Effector memory CD8-positive, alpha-beta T cell (primary cell): ENCODE results near the gene SPOCK3.
"Not testable (repeated sequence)": the region's sequence is repeated elsewhere in the genome, so short reads cannot be mapped to it uniquely, and the experiment has no call there.

ENCODE experiments used
- ATAC-seq: fragments of 150-1000 bp; cut with Tn5 transposase; replicated peaks from 2 replicates; pipeline ENCODE4 v1.10.0; 2021; ENCODE audit warnings: mild to moderate bottlenecking, moderate library complexity
- DNase-seq, 3 experiments: peaks; one replicate each; pipeline ENCODE4 v3.0.0; 2021
- H3K27ac Mint-ChIP-seq, 2 donors: one replicate each; pipeline ENCODE4 v1.8.0; 2022; ENCODE audit warnings: mild to moderate bottlenecking in 2 of 2, mixed read lengths in 2 of 2, moderate library complexity in 2 of 2
- H3K27me3 Mint-ChIP-seq, 2 donors: one replicate each; pipeline ENCODE4 v1.8.0; 2022; ENCODE audit warnings: mixed read lengths in 2 of 2
- H3K36me3 Mint-ChIP-seq: one replicate; pipeline ENCODE4 v1.8.0; 2022; ENCODE audit warnings: mild to moderate bottlenecking, moderate library complexity, mixed read lengths; ENCODE audit not compliant: insufficient read depth
- H3K4me1 Mint-ChIP-seq, 2 donors: one replicate each; pipeline ENCODE4 v1.8.0; 2022; ENCODE audit warnings: low read depth in 2 of 2, mixed read lengths in 2 of 2
- H3K4me3 Mint-ChIP-seq, 2 donors: one replicate each; pipeline ENCODE4 v1.8.0; 2022; ENCODE audit warnings: mild to moderate bottlenecking in 2 of 2, mixed read lengths in 2 of 2, moderate library complexity in 2 of 2
- H3K9me3 Mint-ChIP-seq, 2 donors: one replicate each; pipeline ENCODE4 v1.8.0; 2022; ENCODE audit warnings: mixed read lengths in 2 of 2

SPOCK3 gene

GRCh38 chr4:167000141-167000852 is 234.0 kb downstream of the SPOCK3 start:
- Mint-ChIP-seq H3K4me1 (no peaks in the 10 kb centered on the region), H3K27me3 (no peaks in the 10 kb centered on the region), H3K9me3 (peaks cover 12 to 14% of the 10 kb centered on the region in 2 donors), H3K27ac (no peak overlapping the region), H3K36me3 (peaks cover 3% of the 10 kb centered on the region), H3K4me3 (no peak overlapping the region)
- no peak for DNase-seq
- no peak for ATAC-seq

- no peak overlapping the region for H3K4me3 Mint-ChIP-seq
Observed at GRCh38 chr4:166996216-166996615, 238.1 kb downstream of the SPOCK3 start.

GRCh38 chr4:166994686-166995085 is 239.6 kb downstream of the SPOCK3 start:
- H3K27me3 Mint-ChIP-seq, result no peaks in the 10 kb centered on the region
- peaks cover 0 to 5% of the 10 kb centered on the region in 2 donors for H3K9me3 Mint-ChIP-seq
- H3K27ac Mint-ChIP-seq, result no peak overlapping the region
- no peak for DNase-seq
- no peak for ATAC-seq
- no peaks in the 10 kb centered on the region for H3K4me1 Mint-ChIP-seq
- no peaks in the 10 kb centered on the region for H3K36me3 Mint-ChIP-seq
- H3K4me3 Mint-ChIP-seq, result no peak overlapping the region

More at GRCh38 chr4:166996216-166996615, 238.1 kb downstream of the SPOCK3 start:
- ATAC-seq (no peak), DNase-seq (no peak)
- Mint-ChIP-seq H3K9me3 (peaks cover 0 to 7% of the 10 kb centered on the region in 2 donors), H3K27me3 (no peaks in the 10 kb centered on the region), H3K27ac (no peak overlapping the region), H3K4me1 (no peaks in the 10 kb centered on the region), H3K36me3 (no peaks in the 10 kb centered on the region)

- Mint-ChIP-seq H3K27ac (no peak overlapping the region), H3K4me3 (no peak overlapping the region), H3K9me3 (peaks cover 0 to 9% of the 10 kb centered on the region in 2 donors), H3K36me3 (no peaks in the 10 kb centered on the region), H3K27me3 (no peaks in the 10 kb centered on the region), H3K4me1 (no peaks in the 10 kb centered on the region)
- no peak for DNase-seq
- no peak for ATAC-seq
Observed at GRCh38 chr4:166991006-166991561, 243.2 kb downstream of the SPOCK3 start.

- DNase-seq (no peak), ATAC-seq (no peak)
- no peaks in the 10 kb centered on the region for H3K36me3 Mint-ChIP-seq
- H3K4me3 Mint-ChIP-seq, result no peak overlapping the region
- peaks cover 0 to 9% of the 10 kb centered on the region in 2 donors for H3K9me3 Mint-ChIP-seq
- H3K27me3 Mint-ChIP-seq, result no peaks in the 10 kb centered on the region
- H3K4me1 Mint-ChIP-seq, result no peaks in the 10 kb centered on the region
- no peak overlapping the region for H3K27ac Mint-ChIP-seq
Observed at GRCh38 chr4:166989886-166990285, 244.4 kb downstream of the SPOCK3 start.

- H3K36me3 Mint-ChIP-seq, result no peaks in the 10 kb centered on the region
- ATAC-seq, result no peak
- H3K27me3 Mint-ChIP-seq, result no peaks in the 10 kb centered on the region
- DNase-seq, result no peak
- H3K27ac Mint-ChIP-seq, result no peak overlapping the region
- no peaks in the 10 kb centered on the region for H3K4me1 Mint-ChIP-seq
- H3K9me3 Mint-ChIP-seq, result peaks cover 0 to 7% of the 10 kb centered on the region in 2 donors
- H3K4me3 Mint-ChIP-seq, result no peak overlapping the region
Observed at GRCh38 chr4:166987026-166987425, 247.3 kb downstream of the SPOCK3 start.

- no peak overlapping the region for H3K4me3 Mint-ChIP-seq
- ATAC-seq (no peak), DNase-seq (no peak)
- H3K4me1 Mint-ChIP-seq, result no peaks in the 10 kb centered on the region
- no peak overlapping the region for H3K27ac Mint-ChIP-seq
- H3K36me3 Mint-ChIP-seq, result no peaks in the 10 kb centered on the region
- peaks cover 5 to 17% of the 10 kb centered on the region in 2 donors for H3K9me3 Mint-ChIP-seq
- H3K27me3 Mint-ChIP-seq, result no peaks in the 10 kb centered on the region
Observed at GRCh38 chr4:166981847-166982246, 252.4 kb downstream of the SPOCK3 start.

GRCh38 chr4:166980419-166980818 is 253.9 kb downstream of the SPOCK3 start:
- no peaks in the 10 kb centered on the region for H3K4me1 Mint-ChIP-seq
- peaks cover 12 to 28% of the 10 kb centered on the region in 2 donors for H3K9me3 Mint-ChIP-seq
- no peak overlapping the region for H3K27ac Mint-ChIP-seq
- ATAC-seq (no peak), DNase-seq (no peak)
- H3K36me3 Mint-ChIP-seq, result no peaks in the 10 kb centered on the region
- H3K4me3 Mint-ChIP-seq, result no peak overlapping the region
- no peaks in the 10 kb centered on the region for H3K27me3 Mint-ChIP-seq

GRCh38 chr4:166977596-166977995 is 256.7 kb downstream of the SPOCK3 start:
- DNase-seq (no peak), ATAC-seq (no peak)
- H3K27ac Mint-ChIP-seq, result no peak overlapping the region
- no peak overlapping the region for H3K4me3 Mint-ChIP-seq
- peaks cover 12 to 28% of the 10 kb centered on the region in 2 donors for H3K9me3 Mint-ChIP-seq
- H3K36me3 Mint-ChIP-seq, result no peaks in the 10 kb centered on the region
- no peaks in the 10 kb centered on the region for H3K27me3 Mint-ChIP-seq
- no peaks in the 10 kb centered on the region for H3K4me1 Mint-ChIP-seq

- H3K9me3 Mint-ChIP-seq, result peaks cover 17 to 23% of the 10 kb centered on the region in 2 donors
- H3K27ac Mint-ChIP-seq, result no peak overlapping the region
- no peak overlapping the region for H3K4me3 Mint-ChIP-seq
- ATAC-seq (no peak), DNase-seq (no peak)
- H3K36me3 Mint-ChIP-seq, result no peaks in the 10 kb centered on the region
- no peaks in the 10 kb centered on the region for H3K27me3 Mint-ChIP-seq
- no peaks in the 10 kb centered on the region for H3K4me1 Mint-ChIP-seq
Observed at GRCh38 chr4:166972071-166972470, 262.2 kb downstream of the SPOCK3 start.

GRCh38 chr4:166968219-166968618 is 266.1 kb downstream of the SPOCK3 start:
- not testable (repeated sequence) for ATAC-seq, H3K4me1 Mint-ChIP-seq

GRCh38 chr4:166965562-166965961 is 268.7 kb downstream of the SPOCK3 start:
- H3K4me3 Mint-ChIP-seq, result no peak overlapping the region
- DNase-seq, result no peak
- peaks cover 9 to 20% of the 10 kb centered on the region in 2 donors for H3K9me3 Mint-ChIP-seq
- no peak overlapping the region for H3K27ac Mint-ChIP-seq
- no peak for ATAC-seq
- no peaks in the 10 kb centered on the region for H3K4me1 Mint-ChIP-seq
- no peaks in the 10 kb centered on the region for H3K27me3 Mint-ChIP-seq
- no peaks in the 10 kb centered on the region for H3K36me3 Mint-ChIP-seq

More at GRCh38 chr4:166968219-166968618, 266.1 kb downstream of the SPOCK3 start:
- H3K27me3 Mint-ChIP-seq, DNase-seq, H3K4me3 Mint-ChIP-seq, H3K36me3 Mint-ChIP-seq, H3K27ac Mint-ChIP-seq: not testable (repeated sequence)
- H3K9me3 Mint-ChIP-seq, result peaks cover 7 to 13% of the 10 kb centered on the region in 2 donors

GRCh38 chr4:166957451-166957850 is 276.8 kb downstream of the SPOCK3 start:
- DNase-seq (no peak), ATAC-seq (no peak)
- H3K27ac Mint-ChIP-seq, result no peak overlapping the region
- no peaks in the 10 kb centered on the region for H3K36me3 Mint-ChIP-seq
- H3K4me1 Mint-ChIP-seq, result no peaks in the 10 kb centered on the region
- no peaks in the 10 kb centered on the region for H3K27me3 Mint-ChIP-seq
- no peak overlapping the region for H3K4me3 Mint-ChIP-seq
- H3K9me3 Mint-ChIP-seq, result peaks cover 6 to 22% of the 10 kb centered on the region in 2 donors

- Mint-ChIP-seq H3K27ac (no peak overlapping the region), H3K9me3 (peaks cover 6 to 14% of the 10 kb centered on the region in 2 donors), H3K4me3 (no peak overlapping the region), H3K36me3 (no peaks in the 10 kb centered on the region), H3K27me3 (no peaks in the 10 kb centered on the region), H3K4me1 (no peaks in the 10 kb centered on the region)
- ATAC-seq (no peak), DNase-seq (no peak)
Observed at GRCh38 chr4:166956484-166956883, 277.8 kb downstream of the SPOCK3 start.
